GM10266 (cell line): ENCODE measurements around the gene TRAIP.

Experiments
- DNase-seq: peaks from one replicate; pipeline ENCODE4 v3.0.0; 2012; ENCODE audit errors: extremely low spot score
- CTCF ChIP-seq: IDR thresholded peaks from 2 replicates; pipeline ENCODE4 v1.5.1; 2012; ENCODE audit warnings: mild to moderate bottlenecking, low read depth; ENCODE audit not compliant: control insufficient read depth, insufficient read depth; ENCODE audit errors: missing control alignments

Gene TRAIP

DNA sequence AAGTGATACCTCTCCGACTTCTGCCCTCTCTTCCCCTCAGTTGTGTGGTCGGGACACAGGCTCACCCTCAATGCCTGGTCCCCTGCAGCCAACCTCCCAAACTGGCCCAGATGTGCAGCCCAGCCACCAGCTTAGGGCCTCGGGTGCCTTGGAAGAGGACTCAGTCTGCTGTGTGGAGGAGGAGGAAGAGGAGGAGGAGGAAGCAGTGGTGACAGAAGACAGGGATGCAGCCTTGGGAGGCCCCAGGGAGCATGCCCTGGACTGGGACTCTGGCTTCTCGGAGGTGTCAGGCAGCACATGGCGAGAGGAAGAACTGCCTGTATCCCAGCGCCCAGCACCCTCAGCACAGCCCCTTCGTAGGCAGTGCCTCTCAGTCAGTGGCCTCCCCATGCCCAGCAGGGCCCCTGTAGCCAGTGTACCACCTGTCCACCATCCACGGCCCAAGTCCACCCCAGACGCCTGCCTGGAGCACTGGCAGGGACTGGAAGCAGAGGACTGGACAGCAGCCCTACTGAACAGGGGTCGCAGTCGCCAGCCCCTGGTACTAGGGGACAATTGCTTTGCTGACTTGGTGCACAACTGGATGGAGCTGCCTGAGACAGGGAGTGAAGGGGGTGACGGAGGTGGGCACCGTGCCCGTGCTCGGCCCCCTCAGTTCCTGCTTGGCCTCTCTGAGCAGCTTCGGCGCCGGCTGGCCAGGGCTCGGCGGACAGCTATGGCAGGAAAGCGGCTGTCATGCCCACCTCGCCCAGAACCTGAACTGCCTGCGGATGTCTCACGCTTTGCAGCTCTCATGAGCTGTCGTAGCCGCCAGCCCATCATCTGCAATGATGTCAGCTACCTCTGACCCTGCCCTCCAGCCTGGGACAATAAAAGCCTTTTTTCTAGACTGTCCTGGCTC is 52.0 kb downstream of the TRAIP start:
- DNase-seq = no peak

DNA sequence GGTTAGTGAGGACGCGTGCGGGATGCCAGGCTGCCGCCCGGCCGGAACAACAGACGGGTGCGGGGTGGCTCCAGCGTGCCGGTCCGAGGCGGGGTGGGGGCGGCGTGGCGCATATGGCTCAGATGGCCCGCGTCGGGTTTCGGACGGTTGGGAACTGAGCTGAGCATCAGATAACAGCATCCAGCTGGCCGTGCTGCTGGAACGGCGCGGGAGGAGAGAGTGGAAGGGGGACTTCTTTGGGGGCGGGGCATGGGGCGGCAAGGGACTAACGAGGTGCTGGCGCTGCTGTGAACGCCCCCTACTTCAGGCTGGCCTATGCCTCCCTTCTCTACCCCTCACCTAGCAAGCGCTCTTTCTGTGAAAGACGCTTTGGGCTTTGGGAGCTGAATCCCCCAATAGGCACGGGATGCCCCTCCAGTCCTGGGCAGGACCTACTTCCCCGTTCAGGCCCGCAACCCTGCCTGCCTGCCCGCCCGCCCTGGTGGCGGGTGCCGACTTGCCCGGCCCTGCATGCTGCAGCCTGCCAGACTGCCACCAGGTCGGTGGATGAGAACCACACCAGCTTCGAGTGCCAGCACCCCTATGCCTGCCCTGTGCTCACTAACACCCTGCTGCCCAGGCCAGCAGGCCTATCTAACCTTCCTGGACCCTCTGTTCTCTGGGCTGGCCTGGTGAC is 52.8 kb downstream of the TRAIP start:
- no peak for DNase-seq
- TF ChIP-seq CTCF = no peak

More for the DNA sequence above, 52.0 kb downstream of the TRAIP start:
- TF ChIP-seq CTCF = no peak

DNA sequence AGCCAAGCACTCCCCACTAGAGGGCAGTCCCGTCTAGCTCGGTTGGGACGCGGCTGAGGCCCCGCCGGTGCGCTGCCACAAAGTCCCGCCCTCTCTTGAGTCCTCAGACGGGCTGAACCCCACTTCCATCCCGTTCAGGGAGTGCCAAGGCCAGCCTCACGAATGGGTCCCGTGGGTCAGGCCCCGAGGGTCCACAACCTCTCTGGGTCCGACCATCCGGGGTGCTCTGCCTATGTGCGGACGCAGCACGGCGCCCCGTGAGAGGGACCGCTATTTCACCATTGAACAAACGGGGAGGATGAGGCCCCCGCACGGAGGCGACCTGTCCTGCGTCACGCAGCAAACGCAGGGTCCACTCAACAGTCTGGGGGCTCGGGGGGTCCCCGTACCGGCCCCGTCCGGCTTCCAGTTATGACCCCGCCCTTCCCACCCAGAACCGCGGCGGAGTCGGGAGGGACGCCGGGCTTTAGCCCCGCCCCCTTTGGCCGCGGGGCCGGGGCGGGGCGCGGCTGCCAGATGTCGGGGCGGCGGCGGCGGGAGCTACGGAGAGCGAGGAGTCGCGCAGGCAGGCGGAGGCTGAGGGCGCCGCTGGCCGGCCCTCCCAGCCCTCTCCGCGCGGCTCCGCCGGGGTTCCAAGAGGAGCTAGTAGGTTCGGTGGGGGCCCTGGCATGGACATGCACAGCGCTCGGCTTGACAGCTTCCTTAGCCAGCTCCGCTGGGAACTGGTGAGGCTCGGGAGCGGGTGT is 53.5 kb downstream of the TRAIP start, which contains the start of gene INKA1:
TSS of gene INKA1 (plus strand) at position 543 of the 746 bp plus-strand sequence. CDS start at position 675, 132 bp downstream.
- peak; percentile 90 for DNase-seq

GRCh38 chr3:49801160-49801559 is 55.2 kb downstream of the TRAIP start:
- no peak for TF ChIP-seq CTCF
- DNase-seq = no peak

More for the DNA sequence above, 53.5 kb downstream of the TRAIP start, which contains the start of gene INKA1:
- TF ChIP-seq CTCF = peak; percentile 95

- DNase-seq = no peak
- no peak for TF ChIP-seq CTCF
Observed at GRCh38 chr3:49799761-49800160, 56.6 kb downstream of the TRAIP start, which contains the start of gene CDHR4. CDHR4 (minus strand) TSS chr3:49799873; CDS start chr3:49799812, 61 bp downstream.

DNA sequence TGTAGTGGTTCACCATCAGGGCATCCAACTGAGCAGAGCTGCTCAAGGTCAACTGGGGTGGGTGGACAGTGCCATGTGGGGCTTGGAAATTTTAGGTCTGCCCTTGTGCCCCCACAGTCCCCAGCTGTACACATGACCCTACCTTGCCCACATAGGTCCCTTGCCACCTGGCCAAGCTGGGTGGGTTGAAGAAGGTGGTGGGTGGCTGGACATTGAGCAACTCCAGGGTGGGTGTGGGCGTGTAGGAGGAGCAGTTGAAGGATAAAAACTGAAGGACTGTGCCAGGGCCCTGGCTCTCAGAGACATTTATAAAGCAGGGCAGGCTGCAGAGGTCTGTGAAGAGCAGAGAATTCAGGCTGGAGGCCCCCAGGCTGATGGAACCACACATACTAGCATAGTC is 57.3 kb downstream of the TRAIP start:
- no peak for DNase-seq
- TF ChIP-seq CTCF = no peak
